Measurements from ENCODE around the gene OR1N2. TPM values are rescaled to one million over a fixed set of nuclear protein-coding genes. Genes with fewer than 3 reads are reported as not detected.

OR1N2 gene
- total and polyA plus RNA-seq, 10 donors, result not detected

GRCh38 chr9:122561446-122561845, 8.5 kb downstream of the OR1N2 start:
- TF ChIP-seq POLR2AphosphoS5 (IDR thresholded peaks at IDR 0.05) (no peak), CTCF (IDR thresholded peaks at IDR 0.05 in 8 of 11, conservative IDR thresholded peaks at IDR 0.05 in 3 of 11) (no peak), POLR2A (IDR thresholded peaks at IDR 0.05) (no peak)
- WGBS, 5 donors, result 80 to 86% (median 83%) methylated on average over 4 of the region's 4 CpGs
- peaks cover 0 to 7% (median 0%) of the 10 kb centered on the region in 7 donors for H3K27me3 ChIP-seq (replicated peaks in 1 of 7)
- H3K9me3 ChIP-seq, result peaks cover 0 to 10% (median 5%) of the 10 kb centered on the region in 8 donors
- H3K27ac ChIP-seq, result no peak overlapping the region
- no peaks in the 10 kb centered on the region for H3K36me3 ChIP-seq
- DNase-seq, result no peak
- intact Hi-C loops (cut with DNase I; ENCODE audit: low total_unique reads), result no loop called here
- H3K4me1 ChIP-seq, result no peaks in the 10 kb centered on the region
- H3K4me3 ChIP-seq, result no peak overlapping the region

- H3K4me3 ChIP-seq, result no peak overlapping the region
- no peaks in the 10 kb centered on the region for H3K4me1 ChIP-seq
- 43 to 61% (median 48%) methylated on average over 4 to 9 of the region's 9 CpGs for WGBS, 5 donors
- DNase-seq, result no peak
- no peak overlapping the region for H3K27ac ChIP-seq
- H3K36me3 ChIP-seq, result no peaks in the 10 kb centered on the region
- intact Hi-C loops (cut with DNase I; ENCODE audit: low total_unique reads), result no loop called here
- TF ChIP-seq POLR2AphosphoS5 (IDR thresholded peaks at IDR 0.05), result no peak
- no peak for TF ChIP-seq POLR2A (IDR thresholded peaks at IDR 0.05)
- TF ChIP-seq CTCF (IDR thresholded peaks at IDR 0.05 in 8 of 11, conservative IDR thresholded peaks at IDR 0.05 in 3 of 11), result no peak
- peaks cover 0 to 10% (median 5%) of the 10 kb centered on the region in 8 donors for H3K9me3 ChIP-seq
- H3K27me3 ChIP-seq (replicated peaks in 1 of 7), result peaks cover 0 to 7% (median 0%) of the 10 kb centered on the region in 7 donors
Measured at GRCh38 chr9:122562134-122562760, 9.3 kb downstream of the OR1N2 start.

- Histone ChIP-seq H3K9me3 (peaks cover 0 to 10% (median 2%) of the 10 kb centered on the region in 8 donors), H3K36me3 (no peaks in the 10 kb centered on the region), H3K27ac (no peak overlapping the region), H3K4me3 (no peak overlapping the region), H3K4me1 (no peaks in the 10 kb centered on the region), H3K27me3 (replicated peaks in 1 of 7) (peaks cover 0 to 7% (median 0%) of the 10 kb centered on the region in 7 donors)
- intact Hi-C loops (cut with DNase I; ENCODE audit: low total_unique reads), result no loop called here
- no peak for DNase-seq
- whole genome bisulfite sequencing, 5 donors, result 81 to 96% (median 93%) methylated on average over 4 of the region's 4 CpGs
- TF ChIP-seq CTCF (IDR thresholded peaks at IDR 0.05 in 8 of 11, conservative IDR thresholded peaks at IDR 0.05 in 3 of 11) (no peak), POLR2AphosphoS5 (IDR thresholded peaks at IDR 0.05) (no peak), POLR2A (IDR thresholded peaks at IDR 0.05) (no peak)
Measured at GRCh38 chr9:122567901-122568300, 15.0 kb downstream of the OR1N2 start.

- no peak overlapping the region for H3K27ac ChIP-seq
- H3K36me3 ChIP-seq, result no peaks in the 10 kb centered on the region
- no peak overlapping the region for H3K4me3 ChIP-seq
- TF ChIP-seq POLR2A (IDR thresholded peaks at IDR 0.05), result no peak
- no peak for TF ChIP-seq CTCF (IDR thresholded peaks at IDR 0.05 in 8 of 11, conservative IDR thresholded peaks at IDR 0.05 in 3 of 11)
- no peak for TF ChIP-seq POLR2AphosphoS5 (IDR thresholded peaks at IDR 0.05)
- H3K9me3 ChIP-seq, result no peaks in the 10 kb centered on the region
- no peak for DNase-seq
- H3K27me3 ChIP-seq (replicated peaks in 1 of 7), result no peaks in the 10 kb centered on the region
- WGBS, 5 donors, result 61 to 85% (median 77%) methylated on average over 2 of the region's 2 CpGs
- intact Hi-C loops (cut with DNase I; ENCODE audit: low total_unique reads), result no loop called here
- H3K4me1 ChIP-seq, result no peaks in the 10 kb centered on the region
Measured at GRCh38 chr9:122572456-122572855, 19.5 kb downstream of the OR1N2 start.
